Stimulated activated CD8-positive, alpha-beta memory T cell treated with anti-CD3 and anti-CD28 coated beads, Interleukin-4, amount 100 ng/mL, for 4 hours (primary cell): ENCODE data around the gene USP5.

ENCODE experiments used
- DNase-seq, 2 donors: peaks; one replicate each; pipeline ENCODE4 v3.0.0-alpha.2; 2020; ENCODE audit warnings: low read depth in 2 of 2, low spot score in 1 of 2

USP5 gene

GRCh38 chr12:6914246-6914946 is 62.4 kb downstream of the USP5 start, which contains the start of gene ENO2:
Gene ENO2, plus strand, starts transcription at chr12:6914580. Its CDS starts 1,253 bp downstream, at chr12:6915833.
- peak; percentile 61 to 81 for DNase-seq

- DNase-seq = no peak
These were observed 63.2 kb downstream of the USP5 start for GRCh38 chr12:6914947-6915788.

- no peak for DNase-seq
These were observed 63.9 kb downstream of the USP5 start for GRCh38 chr12:6915789-6916285.
